ENCODE results near the gene FCGR3B.
A peak's percentile ranks its signal among the peaks of the same experiment; 100 is the strongest.
"Not testable (repeated sequence)": the region's sequence is repeated elsewhere in the genome, so short reads cannot be mapped to it uniquely, and the experiment has no call there.

Gene FCGR3B

DNA sequence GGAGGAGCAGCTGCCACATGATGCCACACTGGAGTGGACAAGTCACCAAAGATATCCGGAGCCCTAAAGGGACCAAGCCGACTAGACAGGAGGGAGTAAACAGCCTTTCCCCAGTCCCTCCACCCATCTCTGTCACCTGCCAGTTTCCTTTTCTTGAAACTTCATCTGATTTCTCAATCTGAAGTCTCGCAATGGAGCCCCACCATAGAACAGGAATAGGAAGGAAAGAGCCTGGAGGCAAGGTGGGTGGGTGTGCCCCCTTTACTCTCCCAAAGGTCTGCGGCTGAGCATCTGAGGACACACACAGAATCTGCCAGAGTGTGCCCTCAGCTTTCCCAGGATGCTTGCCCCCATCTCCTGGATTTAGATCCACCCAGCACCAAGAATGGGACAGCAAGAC, at the start of gene FCGR3B:
Gene FCGR3B (minus strand): TSS at position 101 of the 400 bp plus-strand sequence. CDS start 82 bp downstream, at position 19.
- Mint-ChIP-seq H3K27me3 (no peaks in the 10 kb centered on the region), H3K27ac (no peak within 1 kb of the TSS), H3K4me1 (ENCODE audit: low read depth) (peaks cover 4% of the 10 kb centered on the region), H3K9me3 (no peaks in the 10 kb centered on the region), H3K36me3 (ENCODE audit: low read depth) (no peaks in the 10 kb centered on the region), H3K4me3 (no peak within 1 kb of the TSS)
- no peak for DNase-seq

DNA sequence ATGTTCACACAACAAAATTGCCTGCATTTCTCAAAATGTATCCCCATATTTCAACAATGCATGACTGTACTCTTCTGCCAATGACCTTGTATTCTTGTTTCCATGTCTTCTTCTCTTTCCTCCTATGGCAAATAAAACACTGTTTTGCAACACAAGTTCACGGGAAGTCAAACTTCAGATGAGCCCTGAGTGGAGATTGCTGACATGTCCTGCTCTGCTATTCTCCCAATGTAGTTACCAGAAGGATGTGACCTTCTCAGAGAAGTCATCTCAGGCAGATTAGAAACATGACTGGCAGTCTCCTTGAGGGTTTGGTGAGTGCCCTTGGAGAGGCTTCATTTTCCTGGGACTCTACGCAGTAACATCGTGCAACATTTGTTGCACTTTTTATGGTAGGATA, 47.5 kb upstream of the FCGR3B start:
- Mint-ChIP-seq H3K36me3 (ENCODE audit: low read depth) (no peaks in the 10 kb centered on the region), H3K4me1 (ENCODE audit: low read depth) (peaks cover 7% of the 10 kb centered on the region), H3K27me3 (peaks cover 3% of the 10 kb centered on the region), H3K27ac (no peak overlapping the region), H3K9me3 (no peaks in the 10 kb centered on the region), H3K4me3 (no peak overlapping the region)
- DNase-seq: no peak

DNA sequence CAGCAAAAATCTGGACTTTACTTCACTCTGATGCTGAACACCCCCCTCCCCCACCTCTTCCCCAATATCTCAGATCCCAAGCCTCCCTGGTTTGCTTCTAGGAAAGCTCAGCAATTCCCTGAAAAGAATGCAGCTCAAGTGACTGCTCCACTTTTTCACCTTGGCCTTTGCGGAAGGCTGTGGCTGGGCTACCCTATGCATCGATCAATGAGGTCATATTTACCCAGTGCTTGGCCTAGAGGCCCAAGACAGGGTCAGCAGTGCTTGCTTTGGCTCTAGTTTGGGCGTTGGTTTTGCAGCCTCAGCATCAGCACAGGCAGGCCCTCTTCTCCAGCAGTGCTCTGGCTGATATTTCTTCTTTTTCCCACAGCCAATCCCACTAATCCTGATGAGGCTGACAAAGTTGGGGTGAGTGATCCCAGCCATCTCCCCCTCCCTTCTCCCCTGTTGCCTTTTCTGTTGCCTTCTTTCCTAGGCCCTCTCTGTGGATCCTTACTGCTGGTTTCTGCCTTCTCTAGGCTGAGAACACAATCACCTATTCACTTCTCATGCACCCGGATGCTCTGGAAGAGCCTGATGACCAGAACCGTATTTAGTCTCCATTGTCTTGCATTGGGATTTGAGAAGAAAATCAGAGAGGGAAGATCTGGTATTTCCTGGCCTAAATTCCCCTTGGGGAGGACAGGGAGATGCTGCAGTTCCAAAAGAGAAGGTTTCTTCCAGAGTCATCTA, 46.1 kb upstream of the FCGR3B start:
- no peak for DNase-seq
- H3K27me3 Mint-ChIP-seq: peaks cover 3% of the 10 kb centered on the region
- H3K4me1 Mint-ChIP-seq (ENCODE audit: low read depth): peaks cover 7% of the 10 kb centered on the region
- no peaks in the 10 kb centered on the region for H3K9me3 Mint-ChIP-seq
- no peak overlapping the region for H3K27ac Mint-ChIP-seq
- H3K36me3 Mint-ChIP-seq (ENCODE audit: low read depth): no peaks in the 10 kb centered on the region
- no peak overlapping the region for H3K4me3 Mint-ChIP-seq

DNA sequence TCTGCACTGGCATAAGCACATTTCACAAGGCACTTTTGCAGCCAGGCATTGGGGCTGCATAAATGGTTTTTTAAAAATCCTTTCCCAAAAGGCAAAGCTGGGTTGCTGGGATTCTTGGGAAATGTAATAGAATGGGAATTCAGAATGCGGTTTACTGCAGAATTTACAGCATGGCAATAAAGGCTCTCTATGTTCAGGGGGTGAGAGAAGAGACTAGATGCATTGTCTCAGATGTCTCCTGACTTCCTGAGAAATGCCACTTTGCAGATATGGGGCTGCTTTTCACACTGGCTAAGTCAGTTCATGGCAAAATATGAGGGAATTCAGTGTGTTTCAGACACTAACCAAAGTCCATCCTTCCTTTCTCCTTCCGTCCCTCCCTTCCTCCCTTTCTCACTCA, 45.5 kb upstream of the FCGR3B start:
- Mint-ChIP-seq H3K36me3 (ENCODE audit: low read depth) (no peaks in the 10 kb centered on the region), H3K27me3 (no peaks in the 10 kb centered on the region), H3K27ac (no peak overlapping the region), H3K4me1 (ENCODE audit: low read depth) (peaks cover 10% of the 10 kb centered on the region), H3K9me3 (no peaks in the 10 kb centered on the region), H3K4me3 (no peak overlapping the region)
- DNase-seq: no peak

DNA sequence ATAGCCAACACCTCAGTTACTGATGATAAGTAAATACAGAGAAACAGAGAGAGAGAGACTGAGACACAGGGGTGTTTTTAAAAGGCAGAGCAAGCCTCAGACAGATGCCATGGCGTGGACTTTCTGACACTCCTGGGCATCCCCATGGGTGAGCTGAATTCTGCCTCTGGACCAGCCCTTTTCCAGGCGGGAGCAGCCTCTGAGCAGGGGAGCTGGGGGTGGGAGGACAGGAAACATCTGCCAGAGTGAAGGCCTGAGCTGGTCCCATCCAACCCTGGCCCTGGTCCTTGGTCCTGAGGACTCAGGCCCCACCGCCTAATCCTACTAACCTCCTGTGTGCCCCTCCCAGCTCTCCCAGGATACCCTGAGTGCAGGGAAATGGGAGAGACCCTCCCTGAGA, 43.9 kb upstream of the FCGR3B start:
- not testable (repeated sequence) for H3K27me3 Mint-ChIP-seq; H3K4me3 Mint-ChIP-seq; H3K36me3 Mint-ChIP-seq (ENCODE audit: low read depth); DNase-seq; H3K9me3 Mint-ChIP-seq; H3K27ac Mint-ChIP-seq
- H3K4me1 Mint-ChIP-seq (ENCODE audit: low read depth): peaks cover 15% of the 10 kb centered on the region

DNA sequence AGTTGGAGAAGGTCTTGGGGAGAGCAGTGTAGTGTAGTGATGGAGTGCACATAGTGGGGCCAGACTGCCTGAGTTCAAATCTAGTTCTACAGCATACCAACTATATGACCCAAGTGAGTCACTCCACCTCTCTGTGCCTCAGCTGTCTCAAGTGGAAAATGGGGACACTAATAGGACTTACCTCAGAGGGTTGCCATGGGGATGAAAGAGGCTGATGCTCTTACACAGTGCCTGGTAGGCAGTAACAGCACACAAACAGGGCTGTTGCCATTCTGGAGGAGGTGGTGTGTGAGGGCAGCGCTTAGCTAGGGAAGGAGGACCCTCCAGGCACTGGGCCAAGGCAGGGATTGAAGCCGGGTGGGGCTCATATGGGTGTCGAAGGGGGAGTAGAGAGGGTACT, 43.5 kb upstream of the FCGR3B start:
- H3K4me1 Mint-ChIP-seq (ENCODE audit: low read depth): peaks cover 15% of the 10 kb centered on the region
- H3K36me3 Mint-ChIP-seq (ENCODE audit: low read depth); H3K27me3 Mint-ChIP-seq; DNase-seq; H3K9me3 Mint-ChIP-seq; H3K4me3 Mint-ChIP-seq; H3K27ac Mint-ChIP-seq: not testable (repeated sequence)

DNA sequence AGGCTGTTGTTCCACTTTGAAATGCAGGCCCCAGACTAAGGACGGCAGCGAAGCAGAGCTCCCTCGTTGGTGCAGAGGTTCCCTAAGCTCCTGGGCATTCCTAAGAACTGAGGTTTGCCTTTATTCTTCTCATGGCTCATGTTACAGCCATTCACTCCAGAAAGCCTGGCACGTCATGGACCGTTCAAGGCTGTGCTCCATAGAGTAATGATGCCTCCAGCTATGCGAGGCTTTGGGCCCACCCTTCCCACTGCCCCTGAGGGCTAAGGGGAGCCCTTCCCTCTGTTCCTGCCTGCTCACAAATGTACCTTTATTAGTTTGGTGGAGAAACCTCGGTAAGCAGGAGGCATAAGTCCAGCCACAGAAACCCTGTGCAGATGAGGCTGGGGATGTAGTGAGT, 42.5 kb upstream of the FCGR3B start:
- not testable (repeated sequence) for H3K36me3 Mint-ChIP-seq (ENCODE audit: low read depth); H3K4me3 Mint-ChIP-seq; H3K27ac Mint-ChIP-seq; DNase-seq; H3K27me3 Mint-ChIP-seq; H3K9me3 Mint-ChIP-seq
- H3K4me1 Mint-ChIP-seq (ENCODE audit: low read depth): peaks cover 15% of the 10 kb centered on the region

DNA sequence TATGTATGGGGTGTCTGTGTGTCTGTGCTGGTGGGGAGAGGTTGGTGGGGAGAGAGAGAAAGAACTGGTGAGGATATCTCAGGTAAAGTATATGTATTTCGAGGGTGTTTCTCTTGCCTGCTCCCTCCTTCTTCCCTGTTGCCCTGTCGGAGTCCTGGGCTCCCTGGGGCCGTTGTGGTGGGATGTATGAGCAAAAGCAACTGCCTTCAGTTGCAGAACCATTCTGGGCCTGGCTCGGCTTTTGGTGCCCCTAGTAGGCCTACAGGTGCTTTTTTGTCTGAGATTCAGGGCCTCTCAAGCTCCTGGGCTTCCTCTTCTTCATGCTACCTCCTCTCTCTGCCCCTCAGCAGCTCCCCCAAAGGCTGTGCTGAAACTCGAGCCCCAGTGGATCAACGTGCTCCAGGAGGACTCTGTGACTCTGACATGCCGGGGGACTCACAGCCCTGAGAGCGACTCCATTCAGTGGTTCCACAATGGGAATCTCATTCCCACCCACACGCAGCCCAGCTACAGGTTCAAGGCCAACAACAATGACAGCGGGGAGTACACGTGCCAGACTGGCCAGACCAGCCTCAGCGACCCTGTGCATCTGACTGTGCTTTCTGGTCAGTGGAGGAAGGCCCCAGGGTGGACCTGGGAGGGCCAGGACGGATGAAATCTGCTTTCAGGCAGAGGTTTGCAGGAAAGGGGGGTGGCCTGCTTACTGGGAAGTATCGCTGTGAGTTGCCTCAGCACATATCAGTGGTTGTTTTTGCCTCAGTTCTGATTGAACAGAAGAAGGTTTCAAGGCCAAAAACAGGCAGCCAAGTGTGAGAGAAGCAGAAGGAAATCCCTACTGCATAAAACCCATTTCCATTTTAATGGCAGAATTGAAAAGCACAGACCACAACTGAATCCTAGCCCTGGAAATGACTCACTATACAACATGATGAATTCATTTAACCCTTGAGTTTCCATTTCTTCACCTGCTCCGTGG, 40.4 kb upstream of the FCGR3B start:
- DNase-seq; H3K9me3 Mint-ChIP-seq; H3K27me3 Mint-ChIP-seq; H3K4me3 Mint-ChIP-seq; H3K36me3 Mint-ChIP-seq (ENCODE audit: low read depth): not testable (repeated sequence)
- Mint-ChIP-seq H3K4me1 (ENCODE audit: low read depth) (peaks cover 15% of the 10 kb centered on the region), H3K27ac (peak overlapping the region; percentile 33)

DNA sequence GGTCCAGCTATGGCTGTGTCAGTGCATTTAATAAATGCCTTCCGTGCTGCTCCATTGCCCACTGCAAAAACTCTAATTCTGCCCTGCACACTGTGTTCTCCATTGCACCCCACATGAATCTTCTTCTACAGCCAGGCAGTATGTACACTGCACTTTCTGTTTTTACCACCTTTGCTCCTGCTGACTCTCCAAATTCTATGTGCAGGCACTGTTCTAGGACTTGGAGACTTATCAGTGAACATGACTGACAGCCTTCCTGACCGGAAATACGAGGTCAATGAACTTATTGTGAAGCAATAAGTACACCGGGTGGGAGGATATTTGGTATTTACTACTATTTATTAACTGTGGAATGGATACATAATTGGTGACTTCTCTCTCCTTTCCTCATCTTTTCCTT, 33.7 kb upstream of the FCGR3B start:
- not testable (repeated sequence) for DNase-seq; H3K4me1 Mint-ChIP-seq (ENCODE audit: low read depth); H3K4me3 Mint-ChIP-seq; H3K36me3 Mint-ChIP-seq (ENCODE audit: low read depth); H3K9me3 Mint-ChIP-seq; H3K27me3 Mint-ChIP-seq; H3K27ac Mint-ChIP-seq

DNA sequence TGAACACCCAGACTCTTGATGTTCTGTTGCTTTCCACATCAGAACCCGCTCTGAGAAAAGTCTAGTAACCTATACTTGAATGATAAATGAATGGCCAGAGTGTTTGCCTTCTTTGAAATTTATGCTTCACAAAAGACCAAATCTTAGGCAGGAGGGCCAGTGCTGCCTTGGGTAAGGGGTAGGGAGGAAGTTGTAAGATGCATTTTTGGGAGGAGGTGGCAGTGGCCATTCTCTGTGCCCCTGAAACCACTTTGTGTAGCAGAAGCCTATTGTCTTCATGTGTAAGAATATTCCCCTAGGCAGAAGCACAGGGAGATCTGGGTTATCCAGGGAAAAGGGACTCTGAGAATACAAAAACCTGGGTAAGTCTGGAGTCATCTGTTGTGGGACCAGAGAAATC, 32.6 kb upstream of the FCGR3B start:
- not testable (repeated sequence) for H3K4me3 Mint-ChIP-seq; H3K9me3 Mint-ChIP-seq; H3K4me1 Mint-ChIP-seq (ENCODE audit: low read depth); H3K36me3 Mint-ChIP-seq (ENCODE audit: low read depth); DNase-seq; H3K27ac Mint-ChIP-seq; H3K27me3 Mint-ChIP-seq

DNA sequence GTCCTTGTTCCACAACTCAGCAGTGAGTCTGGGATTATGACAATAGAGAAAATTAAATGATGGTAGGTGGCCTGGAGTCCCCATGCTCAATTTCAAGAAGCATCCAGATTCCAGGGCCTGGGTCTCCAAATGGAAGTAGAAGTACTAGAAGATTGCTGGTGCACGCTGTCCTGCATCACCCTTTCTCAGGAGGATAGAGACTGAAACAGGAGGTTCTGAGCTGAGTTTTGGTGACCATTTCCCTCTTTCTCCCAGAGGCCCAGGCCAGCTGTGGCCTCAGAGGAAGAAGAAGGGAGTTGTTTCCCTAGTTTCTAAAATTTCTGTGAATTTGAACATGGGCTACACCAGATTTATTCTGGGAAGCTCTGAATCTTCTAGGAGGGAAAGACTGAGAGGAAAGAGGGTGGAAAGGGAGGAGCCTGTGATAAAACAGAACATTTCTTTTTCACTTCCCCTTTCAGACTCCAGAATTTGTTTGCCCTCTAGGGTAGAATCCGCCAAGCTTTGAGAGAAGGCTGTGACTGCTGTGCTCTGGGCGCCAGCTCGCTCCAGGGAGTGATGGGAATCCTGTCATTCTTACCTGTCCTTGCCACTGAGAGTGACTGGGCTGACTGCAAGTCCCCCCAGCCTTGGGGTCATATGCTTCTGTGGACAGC, 31.8 kb upstream of the FCGR3B start, which contains the start of gene FCGR2B:
Gene FCGR2B (plus strand): TSS at position 460 of the 656 bp plus-strand sequence. CDS start 99 bp downstream, at position 559.
- H3K36me3 Mint-ChIP-seq (ENCODE audit: low read depth); DNase-seq; H3K27me3 Mint-ChIP-seq; H3K4me3 Mint-ChIP-seq; H3K4me1 Mint-ChIP-seq (ENCODE audit: low read depth); H3K9me3 Mint-ChIP-seq; H3K27ac Mint-ChIP-seq: not testable (repeated sequence)

DNA sequence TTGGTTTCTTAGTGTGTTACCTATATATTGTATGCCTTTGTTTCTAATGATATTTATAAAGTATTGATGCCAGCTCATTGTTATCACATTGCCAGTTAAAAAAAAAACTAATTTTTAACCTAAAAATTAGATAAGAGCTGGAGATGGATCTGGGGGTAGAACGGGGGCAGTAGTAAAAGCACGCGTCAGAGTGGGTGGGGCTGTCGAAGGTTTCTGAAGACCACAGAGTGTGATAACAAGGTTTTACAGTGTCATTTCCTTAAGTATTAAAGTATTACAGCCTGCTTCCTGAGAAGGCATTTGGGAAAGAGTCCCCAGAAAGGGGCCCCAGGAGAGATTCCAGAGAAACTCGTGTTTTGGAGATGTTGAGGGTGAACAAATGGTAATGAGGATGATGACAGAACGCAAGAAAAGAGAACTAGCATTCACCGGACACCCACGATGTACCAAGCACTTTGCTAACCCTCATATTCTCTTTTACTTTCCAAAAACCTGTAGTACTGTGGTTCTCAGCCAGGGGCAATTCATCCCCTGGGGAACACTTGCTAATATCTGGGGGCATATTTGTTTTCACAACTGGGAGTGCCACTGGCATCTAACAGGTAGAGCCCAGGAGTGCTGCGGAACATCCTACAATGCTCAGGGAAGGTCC, 30.8 kb upstream of the FCGR3B start:
- not testable (repeated sequence) for DNase-seq; H3K4me1 Mint-ChIP-seq (ENCODE audit: low read depth); H3K27me3 Mint-ChIP-seq; H3K4me3 Mint-ChIP-seq; H3K36me3 Mint-ChIP-seq (ENCODE audit: low read depth); H3K27ac Mint-ChIP-seq; H3K9me3 Mint-ChIP-seq

DNA sequence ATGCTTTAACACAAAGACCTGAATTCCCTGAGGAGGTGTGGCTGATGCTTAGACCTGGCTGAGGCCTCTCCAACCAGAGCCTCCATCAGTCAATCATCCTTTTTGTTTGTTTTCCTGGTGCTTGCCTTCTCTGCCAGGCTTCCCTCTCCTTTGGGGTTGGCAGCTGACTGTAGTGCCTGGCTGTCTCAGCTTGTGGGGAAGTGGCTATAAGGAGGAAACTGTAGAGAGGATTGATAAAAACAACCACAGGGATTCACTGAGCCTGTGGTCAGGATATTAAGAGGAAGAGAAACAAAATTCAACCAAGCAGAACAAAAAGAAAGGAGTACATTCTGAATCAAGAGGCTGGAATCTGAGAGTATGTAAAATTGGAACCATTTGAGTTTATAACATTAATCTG, 27.5 kb upstream of the FCGR3B start:
- not testable (repeated sequence) for H3K4me3 Mint-ChIP-seq; H3K4me1 Mint-ChIP-seq (ENCODE audit: low read depth); DNase-seq; H3K27me3 Mint-ChIP-seq; H3K36me3 Mint-ChIP-seq (ENCODE audit: low read depth); H3K27ac Mint-ChIP-seq; H3K9me3 Mint-ChIP-seq

DNA sequence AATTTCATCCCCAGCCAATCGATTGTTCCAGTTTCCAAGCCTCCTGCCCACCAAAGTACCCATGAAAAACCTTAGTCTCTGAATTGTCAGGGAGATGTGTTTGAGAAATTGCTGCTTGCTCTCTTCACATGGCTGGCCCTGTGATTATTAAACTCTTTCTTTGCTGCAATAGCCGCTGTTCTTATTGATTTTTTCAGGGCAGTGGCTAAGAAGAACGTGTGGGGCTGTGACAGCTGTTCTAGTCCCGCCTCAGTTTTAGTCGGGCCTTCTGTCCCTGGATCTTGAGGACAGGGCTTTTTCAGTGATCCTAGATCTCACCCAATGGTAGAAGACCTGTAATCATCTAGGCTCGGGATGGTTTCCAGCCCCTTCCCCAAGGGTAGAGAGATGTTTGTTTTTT, 23.0 kb upstream of the FCGR3B start:
- not testable (repeated sequence) for DNase-seq; H3K4me3 Mint-ChIP-seq; H3K27me3 Mint-ChIP-seq; H3K27ac Mint-ChIP-seq; H3K9me3 Mint-ChIP-seq; H3K4me1 Mint-ChIP-seq (ENCODE audit: low read depth); H3K36me3 Mint-ChIP-seq (ENCODE audit: low read depth)
